Subcutaneous abdominal adipose tissue (tissue), 5 donors: ENCODE results near the gene NSG2.
"Not testable (repeated sequence)": the region's sequence is repeated elsewhere in the genome, so short reads cannot be mapped to it uniquely, and the experiment has no call there.

ENCODE experiments used
- H3K27ac ChIP-seq: one replicate; pipeline ENCODE4 v1.7.0; 2013; ENCODE audit warnings: low read depth, mild to moderate bottlenecking, inconsistent platforms, low read length, moderate library complexity
- H3K27me3 ChIP-seq, 5 donors: one replicate each; pipeline ENCODE4 v1.7.0; 2013; ENCODE audit warnings: low read length in 5 of 5, inconsistent platforms in 1 of 5; ENCODE audit not compliant: control insufficient read depth in 5 of 5, insufficient read depth in 4 of 5
- H3K36me3 ChIP-seq, 5 donors: one replicate each; pipeline ENCODE4 v1.7.0; 2013; ENCODE audit warnings: low read length in 5 of 5; ENCODE audit not compliant: control insufficient read depth in 5 of 5, insufficient read depth in 5 of 5
- H3K4me1 ChIP-seq, 5 donors: one replicate each; pipeline ENCODE4 v1.7.0; 2013; ENCODE audit warnings: low read length in 5 of 5, mild to moderate bottlenecking in 3 of 5, moderate library complexity in 1 of 5; ENCODE audit not compliant: control insufficient read depth in 5 of 5, insufficient read depth in 5 of 5
- H3K4me3 ChIP-seq, 5 donors: one replicate each; pipeline ENCODE4 v1.7.0; 2013; ENCODE audit warnings: low read length in 5 of 5, low read depth in 1 of 5
- H3K9ac ChIP-seq, 5 donors: one replicate each; pipeline ENCODE4 v1.7.0; 2013; ENCODE audit warnings: low read length in 5 of 5, mild to moderate bottlenecking in 4 of 5, moderate library complexity in 3 of 5
- H3K9me3 ChIP-seq, 5 donors: one replicate each; pipeline ENCODE4 v1.7.0; 2013; ENCODE audit warnings: low read length in 5 of 5; ENCODE audit not compliant: control insufficient read depth in 5 of 5
- donor health status: healthy.
- donor health status: healthy.
- donor health status: healthy.
- donor health status: healthy.
- donor health status: healthy.

The NSG2 gene

GRCh38 chr5:174097486-174098185 is 52.1 kb downstream of the NSG2 start:
- Histone ChIP-seq H3K9ac (no peak overlapping the region), H3K27ac (no peak overlapping the region)

GRCh38 chr5:174098694-174099093 is 53.2 kb downstream of the NSG2 start:
- Histone ChIP-seq H3K27ac (no peak overlapping the region), H3K4me3 (no peak overlapping the region), H3K36me3 (no peaks in the 10 kb centered on the region), H3K4me1 (no peaks in the 10 kb centered on the region), H3K9ac (no peak overlapping the region), H3K9me3 (no peaks in the 10 kb centered on the region), H3K27me3 (peaks cover 0 to 6% (median 0%) of the 10 kb centered on the region in 5 donors)

More at GRCh38 chr5:174097486-174098185, 52.1 kb downstream of the NSG2 start:
- Histone ChIP-seq H3K27me3 (peaks cover 0 to 6% (median 0%) of the 10 kb centered on the region in 5 donors), H3K9me3 (no peaks in the 10 kb centered on the region), H3K36me3 (no peaks in the 10 kb centered on the region), H3K4me3 (no peak overlapping the region), H3K4me1 (no peaks in the 10 kb centered on the region)

- no peak overlapping the region for H3K27ac ChIP-seq
Measured at GRCh38 chr5:174100490-174100889, 55.0 kb downstream of the NSG2 start.

GRCh38 chr5:174101195-174101730 is 55.8 kb downstream of the NSG2 start:
- no peaks in the 10 kb centered on the region for H3K36me3 ChIP-seq
- no peak overlapping the region for H3K27ac ChIP-seq
- H3K27me3 ChIP-seq, result peaks cover 0 to 7% (median 0%) of the 10 kb centered on the region in 5 donors
- no peak overlapping the region for H3K4me3 ChIP-seq
- H3K9me3 ChIP-seq, result no peaks in the 10 kb centered on the region
- H3K9ac ChIP-seq, result no peak overlapping the region
- H3K4me1 ChIP-seq, result no peaks in the 10 kb centered on the region

More at GRCh38 chr5:174100490-174100889, 55.0 kb downstream of the NSG2 start:
- no peak overlapping the region for H3K9ac ChIP-seq
- no peaks in the 10 kb centered on the region for H3K36me3 ChIP-seq
- no peaks in the 10 kb centered on the region for H3K4me1 ChIP-seq
- peaks cover 0 to 7% (median 0%) of the 10 kb centered on the region in 5 donors for H3K27me3 ChIP-seq
- H3K9me3 ChIP-seq, result no peaks in the 10 kb centered on the region
- no peak overlapping the region for H3K4me3 ChIP-seq

- not testable (repeated sequence) for H3K4me3 ChIP-seq, H3K36me3 ChIP-seq, H3K9me3 ChIP-seq, H3K4me1 ChIP-seq, H3K27me3 ChIP-seq, H3K27ac ChIP-seq, H3K9ac ChIP-seq
Measured at GRCh38 chr5:174102574-174102973, 57.1 kb downstream of the NSG2 start.

GRCh38 chr5:174106997-174107655 is 61.6 kb downstream of the NSG2 start:
- Histone ChIP-seq H3K4me3 (no peak overlapping the region), H3K36me3 (no peaks in the 10 kb centered on the region), H3K4me1 (peaks cover 0 to 2% (median 0%) of the 10 kb centered on the region in 5 donors), H3K27me3 (peaks cover 0 to 10% (median 0%) of the 10 kb centered on the region in 5 donors), H3K9me3 (no peaks in the 10 kb centered on the region), H3K9ac (no peak overlapping the region), H3K27ac (no peak overlapping the region)

GRCh38 chr5:174108745-174109144 is 63.2 kb downstream of the NSG2 start:
- no peaks in the 10 kb centered on the region for H3K36me3 ChIP-seq
- no peak overlapping the region for H3K4me3 ChIP-seq
- H3K27me3 ChIP-seq, result peaks cover 0 to 10% (median 0%) of the 10 kb centered on the region in 5 donors
- H3K9ac ChIP-seq, result no peak overlapping the region
- H3K4me1 ChIP-seq, result peaks cover 0 to 2% (median 0%) of the 10 kb centered on the region in 5 donors
- H3K9me3 ChIP-seq, result no peaks in the 10 kb centered on the region
- H3K27ac ChIP-seq, result no peak overlapping the region

GRCh38 chr5:174109698-174110260 is 64.3 kb downstream of the NSG2 start:
- Histone ChIP-seq H3K27me3 (peaks cover 0 to 10% (median 0%) of the 10 kb centered on the region in 5 donors), H3K4me1 (peaks cover 0 to 2% (median 0%) of the 10 kb centered on the region in 5 donors), H3K9me3 (no peaks in the 10 kb centered on the region), H3K36me3 (no peaks in the 10 kb centered on the region), H3K9ac (no peak overlapping the region), H3K27ac (no peak overlapping the region), H3K4me3 (no peak overlapping the region)

- Histone ChIP-seq H3K4me1 (peaks cover 0 to 2% (median 0%) of the 10 kb centered on the region in 5 donors), H3K36me3 (no peaks in the 10 kb centered on the region), H3K27ac (no peak overlapping the region), H3K9ac (no peak overlapping the region), H3K9me3 (no peaks in the 10 kb centered on the region), H3K27me3 (peaks cover 0 to 10% (median 0%) of the 10 kb centered on the region in 5 donors), H3K4me3 (no peak overlapping the region)
Measured at GRCh38 chr5:174110310-174110709, 64.8 kb downstream of the NSG2 start.
